Left ventricle myocardium inferior (tissue), 1 donor: ENCODE data around the gene ADORA2A. TPM values are rescaled to one million over a fixed set of nuclear protein-coding genes. Genes with fewer than 3 reads are reported as not detected.
A peak's percentile ranks its signal among the peaks of the same experiment; 100 is the strongest.

ENCODE experiments used
- DNase-seq: peaks from one replicate; pipeline ENCODE4 v3.0.0-alpha.2; 2020
- H3K27ac ChIP-seq: fragments of 200-600 bp; replicated peaks from 2 replicates; pipeline ENCODE4 v1.8.0; 2021
- H3K27me3 ChIP-seq: fragments of 200-600 bp; 2 replicates; pipeline ENCODE4 v1.8.0; 2021; ENCODE audit warnings: low read depth
- H3K36me3 ChIP-seq: fragments of 200-600 bp; 2 replicates; pipeline ENCODE4 v1.8.0; 2021
- H3K4me1 ChIP-seq: fragments of 200-600 bp; 2 replicates; pipeline ENCODE4 v1.8.0; 2021
- H3K4me3 ChIP-seq: fragments of 200-600 bp; 2 replicates; pipeline ENCODE4 v1.8.0; 2021; ENCODE audit warnings: mild to moderate bottlenecking, moderate library complexity
- H3K9me3 ChIP-seq: fragments of 200-600 bp; replicated peaks from 2 replicates; pipeline ENCODE4 v1.8.0; 2021
- CTCF ChIP-seq: fragments of 200-600 bp; IDR thresholded peaks from 2 replicates; pipeline ENCODE4 v1.8.0; 2021; ENCODE audit warnings: antibody characterized with exemption, mild to moderate bottlenecking, borderline replicate concordance
- intact Hi-C: fragments of 100-400 bp; cut with micrococcal nuclease; formaldehyde crosslinking; loops from one replicate; pipeline ENCODE4 v1.11.0; 2022
- total RNA-seq: library from RNA; stranded (reverse); fragmentation: NEBNext Ultra II Directional; extraction: Animal tissue kit (Norgen Biotek cat#: 25700); gene quantifications from one replicate; pipeline ENCODE4 v1.2.1, GENCODE V29; 2021
- donor health status: DM: no; HTN: yes; CAD: no; lungs with severe emphysema.

The ADORA2A gene
- total RNA-seq, 1 donor from 2014 or later: 3.6 TPM

- Histone ChIP-seq H3K27ac (no peak overlapping the region), H3K9me3 (no peaks in the 10 kb centered on the region), H3K36me3 (no peaks in the 10 kb centered on the region), H3K4me3 (no peak overlapping the region), H3K27me3 (no peaks in the 10 kb centered on the region), H3K4me1 (peaks cover 66% of the 10 kb centered on the region)
- intact Hi-C loops: no loop called here
- TF ChIP-seq CTCF: no peak
- no peak for DNase-seq
These were observed 13.5 kb downstream of the ADORA2A start for GRCh38 chr22:24440718-24441405.

- DNase-seq: peak; percentile 37
- Histone ChIP-seq H3K27me3 (no peaks in the 10 kb centered on the region), H3K4me1 (peaks cover 58% of the 10 kb centered on the region), H3K36me3 (no peaks in the 10 kb centered on the region), H3K27ac (peak overlapping the region; percentile 53), H3K4me3 (no peak overlapping the region), H3K9me3 (no peaks in the 10 kb centered on the region)
- TF ChIP-seq CTCF: no peak
- intact Hi-C loops: no loop called here
These were observed 14.3 kb downstream of the ADORA2A start for GRCh38 chr22:24441406-24442351.

- H3K4me1 ChIP-seq: peaks cover 52% of the 10 kb centered on the region
- no peak overlapping the region for H3K4me3 ChIP-seq
- H3K36me3 ChIP-seq: no peaks in the 10 kb centered on the region
- intact Hi-C loops: no loop called here
- TF ChIP-seq CTCF: no peak
- DNase-seq: no peak
- no peaks in the 10 kb centered on the region for H3K27me3 ChIP-seq
- H3K9me3 ChIP-seq: no peaks in the 10 kb centered on the region
- peak overlapping the region; percentile 53 for H3K27ac ChIP-seq
These were observed 14.9 kb downstream of the ADORA2A start for GRCh38 chr22:24442352-24442744.

GRCh38 chr22:24443668-24444067, 16.3 kb downstream of the ADORA2A start:
- no peak for DNase-seq
- Histone ChIP-seq H3K27ac (peak overlapping the region; percentile 42), H3K27me3 (no peaks in the 10 kb centered on the region), H3K36me3 (no peaks in the 10 kb centered on the region), H3K4me1 (peaks cover 52% of the 10 kb centered on the region), H3K4me3 (no peak overlapping the region), H3K9me3 (no peaks in the 10 kb centered on the region)
- intact Hi-C loops: no loop called here
- TF ChIP-seq CTCF: no peak

GRCh38 chr22:24444251-24444650, 16.9 kb downstream of the ADORA2A start:
- TF ChIP-seq CTCF: no peak
- DNase-seq: no peak
- no peaks in the 10 kb centered on the region for H3K9me3 ChIP-seq
- no peak overlapping the region for H3K4me3 ChIP-seq
- H3K27me3 ChIP-seq: no peaks in the 10 kb centered on the region
- H3K36me3 ChIP-seq: no peaks in the 10 kb centered on the region
- H3K27ac ChIP-seq: peak overlapping the region; percentile 42
- peaks cover 52% of the 10 kb centered on the region for H3K4me1 ChIP-seq
- intact Hi-C loops: no loop called here
